Caki2 (cell line): Measurements from ENCODE around the gene SV2B. TPM values are rescaled to one million over a fixed set of nuclear protein-coding genes. Genes with fewer than 3 reads are reported as not detected.
A peak's percentile ranks its signal among the peaks of the same experiment; 100 is the strongest.

Experiments
- DNase-seq: peaks from one replicate; pipeline ENCODE4 v3.0.0-alpha.2; 2015; ENCODE audit warnings: low read depth
- in situ Hi-C: cut with HindIII; loops from 2 replicates; pipeline ENCODE4 v1.10.0; 2016; ENCODE audit warnings: low sequenced_read_pairs, low pct_unique_long_range_greater_than_20kb, mixed read lengths
- total RNA-seq: library from RNA; depleted of rRNA; stranded (reverse); fragments of >200 nt; shearing (Covaris generic); gene quantifications from 2 replicates; pipeline ENCODE4 v1.2.3, GENCODE V29; 2014; ENCODE audit warnings: low replicate concordance

The SV2B gene
- total RNA-seq, 1 experiment from 2014 or later, result not detected

- in situ Hi-C loops, result no loop called here
- no peak for DNase-seq
Observed at GRCh38 chr15:91203619-91204203, 103.7 kb downstream of the SV2B start.

DNA sequence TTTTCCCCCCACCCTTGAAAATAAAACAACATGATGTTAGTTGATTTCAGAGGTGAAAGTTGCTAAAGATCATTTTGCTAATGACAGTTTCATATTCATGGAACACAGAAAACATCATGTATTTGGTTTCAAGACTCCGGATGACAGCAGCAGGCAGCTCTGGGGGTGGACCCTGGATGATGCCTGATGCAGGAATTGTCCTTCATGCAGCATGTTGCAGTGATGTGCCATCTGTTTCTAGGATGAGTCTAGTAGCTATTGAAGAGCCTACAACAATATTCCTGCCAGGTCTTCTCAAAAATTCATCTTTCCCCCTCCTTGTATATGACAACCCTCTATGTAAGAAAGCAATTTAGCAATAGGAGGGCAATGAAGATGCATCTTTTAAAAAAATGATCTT is 108.3 kb downstream of the SV2B start:
- DNase-seq, result no peak
- in situ Hi-C loops, result no loop called here

DNA sequence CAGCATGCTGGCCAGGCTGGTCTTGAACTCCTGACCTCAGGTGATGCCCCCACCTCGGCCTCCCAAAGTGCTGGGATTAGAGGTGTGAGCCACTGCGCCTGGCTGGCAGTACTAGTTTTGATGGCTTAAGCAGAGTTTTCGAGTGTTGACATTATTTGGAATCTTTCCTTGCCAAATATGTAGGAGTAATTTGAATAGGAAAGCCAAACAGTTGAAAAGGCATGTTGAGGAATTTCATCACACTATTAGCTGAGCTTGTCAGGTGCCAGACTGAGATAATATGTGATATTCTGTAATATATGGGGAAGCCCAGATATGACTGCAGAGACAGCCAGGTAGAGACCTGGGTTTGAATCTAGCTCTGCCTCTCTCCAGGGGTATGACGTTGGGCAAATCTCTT is 109.3 kb downstream of the SV2B start:
- no peak for DNase-seq
- in situ Hi-C loops, result no loop called here

- DNase-seq, result no peak
- in situ Hi-C loops, result no loop called here
Observed at GRCh38 chr15:91209726-91210125, 109.7 kb downstream of the SV2B start.

DNA sequence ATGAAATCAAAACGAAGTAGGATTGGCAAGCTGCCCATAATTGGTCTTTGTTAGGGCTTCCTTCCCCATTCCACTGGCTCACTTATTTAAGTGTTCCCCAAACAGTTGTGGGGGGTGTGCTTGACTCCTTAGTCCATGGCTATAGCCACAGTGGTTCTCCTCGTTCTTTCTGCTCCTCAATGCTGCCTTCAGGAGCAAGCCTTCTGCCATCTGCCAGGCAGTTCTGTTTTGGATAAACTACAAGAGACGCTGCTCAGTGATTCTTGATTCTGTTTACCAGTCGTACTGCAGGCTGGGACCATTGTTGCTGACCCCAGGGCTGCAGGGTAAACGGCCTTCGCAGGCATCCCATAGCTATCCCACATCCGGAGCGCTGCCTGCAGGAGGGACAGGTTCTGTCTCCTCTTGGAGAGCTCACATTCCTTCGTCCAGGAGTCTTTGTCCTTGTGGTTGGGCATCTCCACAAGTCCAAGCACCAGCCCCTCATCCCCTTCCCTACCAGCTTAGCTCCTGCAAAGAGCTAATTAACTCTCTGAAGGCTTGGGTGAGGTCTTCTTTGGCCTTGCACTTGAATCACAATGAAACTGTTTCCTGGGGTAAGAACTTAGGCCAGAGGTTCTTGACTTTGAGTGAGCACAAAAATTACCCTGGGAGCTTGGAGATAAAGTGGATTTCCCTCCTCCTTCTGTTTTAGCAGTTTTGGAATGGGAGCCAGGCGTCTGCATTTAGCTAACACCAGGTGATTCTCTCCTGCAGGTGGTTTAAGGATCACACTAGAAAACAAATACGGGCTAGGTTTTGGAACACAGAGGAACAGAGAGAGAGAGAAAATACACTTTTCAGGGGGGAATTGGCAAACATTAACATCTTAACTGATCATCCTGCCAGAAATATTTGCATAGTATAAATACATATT is 114.9 kb downstream of the SV2B start:
- in situ Hi-C loops, result no loop called here

DNA sequence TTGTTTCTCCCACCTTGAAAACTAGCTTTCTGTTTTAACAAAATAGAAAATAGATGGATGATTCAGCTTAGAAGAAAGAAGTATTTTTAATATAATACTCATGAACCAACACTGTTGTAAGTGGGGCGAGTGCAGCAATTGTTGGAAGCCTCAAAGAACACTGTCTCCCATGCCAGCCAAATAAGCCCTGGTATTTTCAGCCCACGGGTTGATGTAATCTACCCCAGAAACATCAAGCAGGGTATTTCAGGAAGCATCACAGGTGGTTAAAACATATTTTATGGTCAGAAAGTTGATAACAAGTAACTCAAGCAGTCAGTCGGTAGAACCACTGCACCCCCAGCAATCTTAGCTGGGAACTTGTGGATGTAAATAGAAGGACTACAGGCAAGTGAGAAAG is 115.9 kb downstream of the SV2B start:
- DNase-seq, result no peak
- in situ Hi-C loops, result no loop called here

More for the DNA sequence above, 114.9 kb downstream of the SV2B start:
- no peak for DNase-seq

GRCh38 chr15:91219206-91219605 is 119.1 kb downstream of the SV2B start:
- in situ Hi-C loops, result no loop called here
- DNase-seq, result no peak

- in situ Hi-C loops, result no loop called here
Observed at GRCh38 chr15:91222052-91222451, 122.0 kb downstream of the SV2B start.

DNA sequence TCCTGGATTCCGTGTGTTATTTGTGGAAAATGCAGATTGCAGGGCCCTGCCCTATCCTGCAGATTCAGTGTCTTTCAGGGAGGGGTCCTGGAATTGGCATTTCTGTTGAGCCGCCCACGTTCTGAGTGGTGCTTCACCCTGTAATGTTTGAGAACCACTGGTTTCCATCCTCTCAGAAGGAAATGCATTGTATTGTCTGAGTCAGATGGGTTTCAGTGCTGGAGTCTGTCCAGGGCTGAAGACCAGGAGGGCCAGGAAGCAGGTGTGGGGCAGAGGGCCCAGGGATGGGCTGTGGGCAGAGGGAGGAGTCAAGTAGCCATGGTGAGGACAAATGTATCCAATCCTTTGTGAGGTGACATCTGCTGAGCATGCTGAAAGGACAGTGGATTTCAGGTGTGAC is 123.8 kb downstream of the SV2B start:
- in situ Hi-C loops, result no loop called here

More at GRCh38 chr15:91222052-91222451, 122.0 kb downstream of the SV2B start:
- no peak for DNase-seq

DNA sequence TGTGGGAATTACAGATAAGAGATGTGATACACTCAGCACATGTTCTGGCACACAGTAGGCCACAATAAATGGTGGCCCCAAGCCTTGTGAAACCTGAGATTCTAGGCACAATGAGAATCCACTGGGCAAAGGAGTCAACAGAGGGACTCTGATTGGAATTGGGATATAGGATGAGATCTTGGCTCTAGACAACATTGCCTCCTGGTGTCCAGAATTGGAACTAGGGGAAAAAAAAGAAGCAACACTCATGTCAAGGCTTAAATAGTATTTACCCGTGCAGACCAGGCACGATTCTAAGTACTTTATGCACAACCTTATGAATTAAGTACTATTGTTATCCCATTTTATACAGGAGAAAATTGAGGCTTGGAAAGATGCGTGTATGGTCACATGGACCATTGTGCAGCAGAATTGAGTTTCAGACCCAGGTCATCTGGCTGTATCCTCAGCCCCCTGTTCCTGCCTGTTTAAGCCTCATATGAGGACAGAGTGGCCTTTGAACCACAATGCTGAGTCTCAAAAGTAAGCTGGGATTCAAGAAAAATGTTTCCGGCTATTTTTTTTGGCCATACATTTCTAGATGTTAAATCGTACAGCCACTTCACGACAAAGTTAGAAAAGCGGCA is 124.8 kb downstream of the SV2B start:
- DNase-seq, result peak; percentile 25
- in situ Hi-C loops, result no loop called here

More for the DNA sequence above, 123.8 kb downstream of the SV2B start:
- no peak for DNase-seq

GRCh38 chr15:91225741-91226140 is 125.7 kb downstream of the SV2B start:
- no peak for DNase-seq
- in situ Hi-C loops, result no loop called here

DNA sequence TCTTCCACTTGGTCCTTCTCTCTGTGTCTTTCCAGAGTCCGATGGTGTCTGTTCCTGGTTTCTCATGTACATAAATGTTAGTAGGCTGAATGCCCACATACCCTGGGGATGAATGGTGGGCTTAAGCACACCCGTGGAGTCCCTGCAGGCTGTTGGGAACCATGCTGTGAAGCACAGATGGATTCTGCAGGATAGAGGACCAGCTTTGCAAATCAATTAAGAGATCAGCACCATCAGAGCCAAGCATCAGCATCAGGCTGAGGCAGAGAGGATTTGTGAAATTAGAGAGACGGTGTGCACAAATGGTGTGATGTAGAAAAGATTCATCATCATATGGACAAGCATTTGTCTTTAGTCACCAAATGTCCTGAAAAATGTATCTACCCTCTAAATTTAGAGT is 127.1 kb downstream of the SV2B start:
- in situ Hi-C loops, result no loop called here
- DNase-seq, result no peak

DNA sequence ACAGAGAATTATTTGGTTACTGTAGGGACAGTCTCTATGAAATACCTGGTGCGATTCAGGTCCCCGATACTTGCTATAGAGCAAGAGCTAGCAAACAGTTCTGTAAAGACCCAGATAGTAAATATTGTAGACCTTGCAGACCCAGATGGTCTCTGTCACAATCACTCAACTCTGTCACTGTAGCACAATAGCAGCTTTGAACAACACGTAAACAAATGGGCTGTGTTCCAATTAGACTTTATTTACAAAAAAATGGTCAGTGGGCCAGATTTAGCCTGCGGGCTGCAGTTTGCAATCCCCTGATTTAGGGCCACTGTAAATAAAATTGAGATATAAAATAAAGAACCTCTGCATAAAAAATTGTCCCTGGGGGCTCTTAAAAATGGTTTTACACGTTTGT is 127.7 kb downstream of the SV2B start:
- no peak for DNase-seq
- in situ Hi-C loops, result no loop called here

GRCh38 chr15:91228383-91228782 is 128.3 kb downstream of the SV2B start:
- no peak for DNase-seq
- in situ Hi-C loops, result no loop called here

DNA sequence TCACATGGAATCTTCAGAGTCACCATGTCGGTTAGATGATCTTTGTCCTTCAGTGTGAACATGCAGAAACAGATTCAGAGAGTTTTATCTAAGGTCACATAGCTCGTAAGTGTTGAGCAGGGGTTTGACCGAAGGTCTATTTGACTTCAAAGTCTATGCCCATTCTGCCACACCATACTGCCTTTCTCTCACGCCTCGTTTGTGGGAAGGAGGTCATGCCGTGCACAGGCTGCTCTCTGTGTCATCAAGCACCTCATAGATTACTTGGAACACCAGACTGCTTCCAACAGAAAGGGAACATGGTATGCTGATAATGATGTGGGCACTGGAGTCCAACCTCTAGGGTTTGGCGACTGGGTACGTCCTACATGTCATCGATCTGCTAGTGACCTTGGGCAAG is 128.8 kb downstream of the SV2B start:
- no peak for DNase-seq
- in situ Hi-C loops, result no loop called here

DNA sequence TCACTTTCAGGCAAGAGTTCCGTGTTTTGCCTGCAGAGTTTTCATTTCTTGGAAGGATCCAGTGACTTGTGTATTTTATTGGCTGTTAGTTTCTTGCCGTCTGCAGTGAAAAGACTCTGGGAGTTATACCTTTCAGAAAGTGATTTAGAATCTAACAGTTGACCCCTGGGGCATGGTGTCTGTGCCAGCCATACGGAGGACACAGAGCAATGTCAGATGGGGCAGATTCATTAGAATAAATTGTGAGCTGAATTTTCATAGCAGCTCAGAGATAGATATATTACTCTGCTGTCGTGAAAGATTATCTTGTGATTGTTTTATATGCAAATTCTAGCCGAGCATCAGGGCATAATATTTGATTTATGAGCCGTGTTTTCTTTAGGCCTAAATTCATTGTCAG is 131.6 kb downstream of the SV2B start:
- DNase-seq, result no peak
- in situ Hi-C loops, result no loop called here

- DNase-seq, result no peak
- in situ Hi-C loops, result no loop called here
Observed at GRCh38 chr15:91234759-91235158, 134.7 kb downstream of the SV2B start.

DNA sequence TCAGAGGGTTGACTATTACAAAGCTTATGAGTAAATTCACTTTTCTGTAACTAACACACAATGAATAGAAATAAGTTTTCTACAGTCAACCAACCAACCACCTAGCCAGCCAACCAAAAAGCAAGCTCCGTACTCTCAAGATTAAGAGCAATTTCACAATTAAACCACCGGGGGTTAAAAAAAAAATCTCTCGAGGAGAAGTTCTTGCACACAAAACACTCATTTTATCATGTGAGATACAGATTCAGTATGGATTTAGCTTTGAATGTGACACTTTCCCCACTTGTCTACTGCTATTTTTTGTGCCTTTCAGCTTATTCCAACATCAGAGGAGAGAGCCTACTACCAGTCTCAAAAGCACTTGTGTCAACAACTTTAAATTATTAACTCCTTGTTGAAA is 135.3 kb downstream of the SV2B start:
- in situ Hi-C loops, result no loop called here
- no peak for DNase-seq

DNA sequence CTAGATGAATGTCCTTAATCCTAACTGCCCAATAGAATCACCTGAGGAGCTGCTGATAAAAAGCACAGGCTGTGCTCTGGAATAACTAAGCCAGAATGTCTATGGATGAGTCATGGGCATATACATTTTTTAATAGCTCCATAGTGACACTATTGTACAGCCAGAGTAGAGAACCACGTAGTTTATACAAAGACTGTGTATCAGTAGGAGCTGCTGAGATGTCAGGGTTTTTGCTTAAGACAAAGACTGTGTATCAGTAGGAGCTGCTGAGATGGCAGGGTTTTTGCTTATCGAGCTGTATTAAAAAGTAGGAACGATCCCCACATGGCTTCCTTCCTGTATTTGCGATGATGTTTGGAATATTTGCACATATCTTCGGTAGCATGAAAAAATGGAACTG is 137.4 kb downstream of the SV2B start:
- in situ Hi-C loops, result no loop called here
- DNase-seq, result no peak
